Measurements from ENCODE around the gene PPP1R14C.

DNA sequence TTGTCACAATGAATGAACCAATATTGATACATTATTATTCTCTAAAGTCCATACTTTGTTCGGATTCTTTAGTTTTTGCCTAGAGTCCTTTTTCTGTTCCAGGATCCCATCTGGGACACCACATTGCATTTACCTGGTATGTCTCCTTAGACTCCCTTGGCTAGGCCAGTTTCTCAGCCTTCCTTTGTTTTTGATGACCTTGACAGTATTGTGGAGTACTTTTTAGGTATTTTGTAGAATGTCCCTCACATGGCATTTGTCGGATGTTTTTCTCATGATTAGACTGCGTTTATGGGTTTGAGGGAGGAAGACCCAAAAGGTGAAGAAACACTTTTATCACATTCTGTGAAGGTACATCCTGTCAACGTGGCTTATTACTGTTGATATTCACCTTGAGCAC lies 16.9 kb downstream of the PPP1R14C start:
- TF ChIP-seq, protein P1, sequence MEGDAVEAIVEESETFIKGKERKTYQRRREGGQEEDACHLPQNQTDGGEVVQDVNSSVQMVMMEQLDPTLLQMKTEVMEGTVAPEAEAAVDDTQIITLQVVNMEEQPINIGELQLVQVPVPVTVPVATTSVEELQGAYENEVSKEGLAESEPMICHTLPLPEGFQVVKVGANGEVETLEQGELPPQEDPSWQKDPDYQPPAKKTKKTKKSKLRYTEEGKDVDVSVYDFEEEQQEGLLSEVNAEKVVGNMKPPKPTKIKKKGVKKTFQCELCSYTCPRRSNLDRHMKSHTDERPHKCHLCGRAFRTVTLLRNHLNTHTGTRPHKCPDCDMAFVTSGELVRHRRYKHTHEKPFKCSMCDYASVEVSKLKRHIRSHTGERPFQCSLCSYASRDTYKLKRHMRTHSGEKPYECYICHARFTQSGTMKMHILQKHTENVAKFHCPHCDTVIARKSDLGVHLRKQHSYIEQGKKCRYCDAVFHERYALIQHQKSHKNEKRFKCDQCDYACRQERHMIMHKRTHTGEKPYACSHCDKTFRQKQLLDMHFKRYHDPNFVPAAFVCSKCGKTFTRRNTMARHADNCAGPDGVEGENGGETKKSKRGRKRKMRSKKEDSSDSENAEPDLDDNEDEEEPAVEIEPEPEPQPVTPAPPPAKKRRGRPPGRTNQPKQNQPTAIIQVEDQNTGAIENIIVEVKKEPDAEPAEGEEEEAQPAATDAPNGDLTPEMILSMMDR (conservative IDR thresholded peaks at IDR 0.05 in 1 of 2, IDR thresholded peaks at IDR 0.05 in 1 of 2; ENCODE audit: low read depth in 1 of 2, low read length in 2 of 2) = no peak
- no peak for TF ChIP-seq EZH2 (IDR thresholded peaks at IDR 0.05; ENCODE audit: low read length, missing control alignments)

All from fibroblast of lung (primary cell).